ENCODE data around the gene FAM174C.

The FAM174C gene

DNA sequence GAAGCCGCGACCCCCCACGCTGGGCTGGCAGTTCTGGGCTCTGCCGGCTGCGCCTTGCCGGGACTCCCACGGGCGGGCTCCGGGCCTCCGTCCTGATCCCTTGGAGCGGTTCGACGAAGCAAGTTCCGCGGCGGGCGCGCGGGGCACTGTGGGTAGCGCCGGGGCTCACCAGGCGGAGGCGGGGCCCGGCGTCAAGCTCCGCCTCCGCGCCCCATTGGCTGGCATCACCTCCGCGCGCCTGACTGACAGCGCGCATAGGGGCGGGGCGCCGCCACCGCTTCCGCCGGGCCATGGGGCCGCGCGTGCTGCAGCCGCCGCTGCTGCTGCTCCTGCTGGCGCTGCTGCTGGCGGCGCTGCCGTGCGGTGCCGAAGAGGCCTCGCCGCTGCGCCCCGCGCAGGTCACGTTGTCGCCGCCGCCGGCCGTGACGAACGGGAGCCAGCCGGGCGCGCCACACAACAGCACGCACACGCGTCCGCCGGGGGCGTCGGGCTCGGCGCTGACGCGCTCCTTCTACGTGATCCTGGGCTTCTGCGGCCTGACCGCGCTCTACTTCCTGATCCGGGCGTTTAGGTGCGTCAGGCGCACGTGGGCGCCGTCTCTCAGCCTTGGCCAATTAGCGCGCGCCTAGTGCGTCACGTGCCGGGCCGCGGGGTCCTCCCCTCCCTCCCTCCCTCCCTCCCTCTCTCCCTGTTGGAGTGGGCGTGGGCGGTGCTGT lies at the start of gene FAM174C:
Gene FAM174C (plus strand): TSS at position 271 of the 716 bp plus-strand sequence. CDS start 20 bp downstream, at position 291.
- DNase-seq, result peak; percentile 97

DNA sequence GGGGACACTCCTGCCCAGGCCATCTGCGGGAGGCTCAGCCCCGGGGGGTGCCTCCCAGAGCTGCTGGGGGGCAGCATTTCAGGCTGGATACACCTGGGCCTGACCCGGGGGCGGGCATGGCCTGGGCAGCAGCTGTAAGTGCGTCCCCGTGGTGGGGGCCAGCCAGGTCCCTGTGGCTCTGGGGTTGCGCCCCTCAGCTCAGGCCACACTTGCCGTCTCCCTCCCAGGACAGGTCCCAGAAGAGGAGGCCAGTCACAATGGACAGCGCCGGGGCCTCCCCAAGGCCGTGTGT lies 49.2 kb upstream of the FAM174C start:
- DNase-seq, result no peak

DNA sequence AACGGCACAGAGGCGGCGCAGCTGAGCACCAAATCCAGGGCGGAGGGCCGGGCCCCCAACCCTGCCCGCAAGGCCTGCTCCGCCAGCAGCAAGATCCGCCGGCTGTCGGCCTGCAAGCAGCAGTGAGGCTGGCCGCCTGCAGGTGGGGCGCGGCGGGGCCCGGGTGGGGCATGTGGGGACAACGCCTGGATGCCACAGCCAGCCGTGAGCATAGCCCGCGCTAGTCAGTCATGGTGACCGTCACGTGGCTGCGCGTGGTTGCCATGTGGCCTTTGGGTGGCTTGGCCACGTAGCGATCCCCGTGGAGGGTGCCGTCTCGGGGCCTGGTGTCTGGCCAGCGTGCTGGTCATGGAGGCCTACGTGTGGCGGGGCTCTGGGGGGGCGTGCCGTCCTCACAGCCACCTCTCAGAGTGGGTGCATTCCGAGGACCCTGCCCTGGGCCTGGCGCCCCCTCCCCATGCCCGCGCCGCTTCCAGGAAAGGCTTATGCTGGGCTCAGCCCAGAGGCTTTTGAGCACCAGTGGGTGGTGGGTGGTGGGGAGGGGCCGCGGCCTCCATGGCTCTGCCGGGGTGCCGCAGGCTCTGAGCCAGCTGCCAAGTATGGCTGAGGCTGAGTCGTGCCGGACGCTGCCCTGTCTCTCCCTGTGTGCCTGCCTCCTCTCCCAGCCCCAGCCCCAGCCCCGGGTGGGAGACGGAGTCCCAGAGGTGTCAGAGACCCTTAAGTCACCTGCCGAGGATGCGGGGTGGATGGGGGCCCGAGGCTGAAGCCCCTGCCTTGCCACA lies 48.6 kb upstream of the FAM174C start:
- DNase-seq, result no peak

DNA sequence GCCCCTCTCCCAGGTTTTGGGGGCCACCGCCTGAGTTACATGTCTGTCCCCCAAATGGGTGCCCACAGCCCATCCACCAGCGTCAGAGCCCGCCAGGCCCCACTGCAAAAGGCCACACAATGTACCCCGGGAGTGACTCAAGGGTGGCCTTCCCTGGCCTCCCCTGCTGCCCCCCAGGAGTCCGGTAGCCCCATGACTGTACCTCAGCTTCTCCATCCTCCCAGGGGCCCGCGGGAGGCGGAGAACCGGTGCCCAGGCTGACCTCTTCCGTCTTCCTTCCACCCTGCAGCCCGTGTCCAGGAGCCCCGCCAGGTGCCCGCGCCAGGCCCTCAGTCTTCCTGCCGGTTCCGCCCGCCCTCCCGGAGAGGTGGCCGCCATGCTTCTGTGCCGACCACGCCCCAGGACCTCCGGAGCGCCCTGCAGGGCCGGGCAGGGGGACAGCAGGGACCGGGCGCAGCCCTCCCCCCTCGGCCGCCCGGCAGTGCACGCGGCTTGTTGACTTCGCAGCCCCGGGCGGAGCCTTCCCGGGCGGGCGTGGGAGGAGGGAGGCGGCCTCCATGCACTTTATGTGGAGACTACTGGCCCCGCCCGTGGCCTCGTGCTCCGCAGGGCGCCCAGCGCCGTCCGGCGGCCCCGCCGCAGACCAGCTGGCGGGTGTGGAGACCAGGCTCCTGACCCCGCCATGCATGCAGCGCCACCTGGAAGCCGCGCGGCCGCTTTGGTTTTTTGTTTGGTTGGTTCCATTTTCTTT lies 47.9 kb upstream of the FAM174C start:
- no peak for DNase-seq

DNA sequence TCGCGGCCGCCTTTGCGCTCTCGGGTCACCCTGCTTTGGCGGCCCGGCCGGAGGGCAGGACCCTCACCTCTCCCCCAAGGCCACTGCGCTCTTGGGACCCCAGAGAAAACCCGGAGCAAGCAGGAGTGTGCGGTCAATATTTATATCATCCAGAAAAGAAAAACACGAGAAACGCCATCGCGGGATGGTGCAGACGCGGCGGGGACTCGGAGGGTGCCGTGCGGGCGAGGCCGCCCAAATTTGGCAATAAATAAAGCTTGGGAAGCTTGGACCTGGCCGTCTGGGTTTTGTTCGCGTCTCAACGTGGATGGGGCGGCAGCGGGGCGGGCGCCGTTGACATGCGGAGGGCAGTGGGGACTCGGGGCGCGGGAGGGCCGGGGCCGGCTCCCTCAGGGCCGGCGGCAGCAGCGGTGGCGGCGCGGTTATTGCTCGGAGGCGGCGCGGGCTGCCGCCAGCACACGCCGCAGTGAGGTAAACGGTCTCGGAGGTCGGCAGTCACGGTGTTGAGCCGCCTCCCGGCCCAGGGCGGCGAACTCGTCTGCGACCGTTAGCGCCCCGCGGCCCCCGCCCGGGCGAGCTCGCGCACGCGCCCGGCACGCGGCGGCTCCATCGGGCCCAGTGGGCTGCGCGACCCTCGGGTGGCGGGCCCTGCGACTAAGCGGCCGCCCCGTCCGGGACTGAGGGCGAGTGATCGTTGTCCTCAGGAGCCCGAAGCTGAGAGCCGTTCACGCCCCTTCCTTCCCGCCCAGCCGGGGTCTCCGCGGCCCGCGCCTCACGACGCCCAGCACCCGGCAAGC lies 47.0 kb upstream of the FAM174C start:
- no peak for DNase-seq

DNA sequence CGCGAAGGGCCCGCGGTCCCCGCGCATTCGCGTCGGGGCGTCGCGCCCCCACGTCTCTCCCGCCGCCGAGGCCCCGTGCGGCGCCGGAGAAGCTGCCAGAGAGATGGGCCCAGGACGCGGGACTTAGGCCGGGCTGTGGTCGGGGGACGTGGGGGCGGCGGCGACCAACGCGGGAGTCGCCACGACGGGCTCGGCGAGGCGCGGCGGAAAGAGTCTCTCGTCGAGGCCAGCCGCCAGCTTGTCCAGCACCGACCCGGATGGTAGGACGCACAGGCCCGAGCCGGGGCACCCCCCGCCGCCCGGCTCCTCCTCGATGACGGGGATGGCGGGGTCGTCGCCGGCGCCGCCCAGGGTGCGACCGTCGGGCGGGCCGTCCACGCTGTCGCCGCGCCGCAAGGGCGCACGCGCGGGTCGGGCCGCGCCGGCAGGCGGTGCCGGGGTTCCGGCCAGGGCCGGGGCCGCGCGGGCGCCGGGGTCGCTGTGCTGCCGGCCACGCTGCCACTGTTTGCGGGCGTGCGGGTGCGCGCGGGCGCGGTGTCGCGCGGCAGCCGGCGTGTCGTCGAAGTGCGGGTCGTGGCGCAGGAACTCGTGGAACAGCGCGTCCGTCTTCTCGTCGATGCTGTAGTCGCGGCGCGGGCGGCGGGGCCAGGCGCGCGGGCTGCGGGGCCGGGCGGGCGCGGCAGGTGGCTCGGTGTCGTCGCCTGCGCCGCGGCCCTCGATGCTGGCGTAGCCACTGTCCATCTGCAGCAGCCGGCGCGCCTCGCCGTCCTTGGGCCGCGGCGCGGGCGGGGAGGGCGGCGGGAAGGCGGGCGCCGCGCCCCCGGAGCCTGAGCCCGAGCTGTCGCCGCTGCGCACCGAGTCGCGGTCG lies 46.0 kb upstream of the FAM174C start:
- DNase-seq, result no peak

DNA sequence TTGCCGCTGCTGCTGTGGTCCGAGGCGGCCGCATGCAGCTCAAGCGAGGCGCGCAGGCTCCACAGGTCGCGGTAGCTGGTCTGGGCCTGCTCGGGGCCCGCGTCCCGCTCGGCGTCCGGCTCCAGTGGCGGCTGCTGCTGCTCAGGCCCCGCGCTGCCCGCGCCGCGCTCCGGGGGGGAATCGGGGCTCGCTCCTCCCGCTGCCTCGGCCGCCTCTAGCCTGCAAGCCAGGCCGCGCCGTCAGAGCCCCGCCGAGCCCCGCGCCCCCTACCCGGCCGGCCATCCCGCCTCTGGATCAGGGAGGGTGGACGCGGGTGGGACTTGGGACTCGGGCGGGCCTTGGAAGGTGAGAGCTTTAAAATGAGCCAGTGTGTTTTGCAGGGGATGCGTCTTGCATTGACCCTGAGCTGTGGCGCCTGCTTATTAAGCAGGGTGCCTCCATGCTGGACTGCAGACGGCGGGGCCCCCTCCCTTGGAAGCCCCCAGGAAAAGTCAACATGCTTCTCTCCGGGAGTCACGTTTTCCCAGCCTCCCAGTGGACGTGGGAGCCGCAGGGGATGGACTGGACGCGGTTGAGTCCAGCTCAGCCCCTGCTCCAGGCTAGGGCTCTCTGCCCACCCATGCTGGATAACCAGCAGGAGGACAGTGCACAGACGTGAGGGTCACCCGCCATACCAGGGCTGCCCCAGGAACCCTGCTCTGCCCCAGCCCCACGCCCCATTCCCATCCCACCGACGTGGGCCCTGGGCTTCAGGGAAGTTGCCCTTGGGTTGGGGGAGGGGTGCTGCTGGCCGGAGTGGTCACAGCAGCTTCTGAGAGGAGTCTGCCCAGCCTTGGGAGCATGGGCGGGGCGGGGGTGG lies 45.2 kb upstream of the FAM174C start:
- no peak for DNase-seq

DNA sequence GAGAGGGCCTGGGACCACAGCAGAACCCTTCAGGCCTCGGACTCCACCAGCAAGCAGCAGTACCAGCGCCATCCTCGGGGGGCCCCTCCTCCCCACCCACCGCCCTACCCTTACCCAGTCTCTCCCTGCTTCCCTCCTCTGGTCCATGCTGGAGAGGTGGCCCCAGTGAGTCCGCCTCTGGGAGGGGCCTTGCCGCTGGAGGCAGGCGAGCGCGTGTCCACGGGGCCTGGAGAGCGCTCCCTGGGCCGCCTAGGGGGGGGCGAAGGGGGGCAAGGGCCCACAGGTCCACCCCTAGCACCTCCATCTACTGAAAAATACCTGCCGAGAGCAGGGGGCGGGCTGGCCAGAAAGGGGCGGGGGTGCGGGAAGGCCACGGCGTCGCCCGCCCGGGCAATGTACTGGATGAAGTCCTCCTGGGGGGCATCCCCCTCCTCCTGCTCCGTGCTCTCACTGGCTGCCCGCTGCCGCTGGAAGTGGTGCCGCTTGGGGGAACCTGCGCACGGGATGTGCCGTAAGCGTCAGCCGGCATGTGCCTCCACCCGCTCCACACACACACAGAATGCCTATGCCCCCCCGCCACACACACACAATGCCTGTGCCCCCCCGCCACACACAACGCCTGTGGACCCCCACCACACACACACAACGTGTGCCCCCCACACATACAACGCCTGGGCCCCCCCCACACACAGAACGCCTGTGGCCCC lies 44.4 kb upstream of the FAM174C start:
- DNase-seq, result no peak

DNA sequence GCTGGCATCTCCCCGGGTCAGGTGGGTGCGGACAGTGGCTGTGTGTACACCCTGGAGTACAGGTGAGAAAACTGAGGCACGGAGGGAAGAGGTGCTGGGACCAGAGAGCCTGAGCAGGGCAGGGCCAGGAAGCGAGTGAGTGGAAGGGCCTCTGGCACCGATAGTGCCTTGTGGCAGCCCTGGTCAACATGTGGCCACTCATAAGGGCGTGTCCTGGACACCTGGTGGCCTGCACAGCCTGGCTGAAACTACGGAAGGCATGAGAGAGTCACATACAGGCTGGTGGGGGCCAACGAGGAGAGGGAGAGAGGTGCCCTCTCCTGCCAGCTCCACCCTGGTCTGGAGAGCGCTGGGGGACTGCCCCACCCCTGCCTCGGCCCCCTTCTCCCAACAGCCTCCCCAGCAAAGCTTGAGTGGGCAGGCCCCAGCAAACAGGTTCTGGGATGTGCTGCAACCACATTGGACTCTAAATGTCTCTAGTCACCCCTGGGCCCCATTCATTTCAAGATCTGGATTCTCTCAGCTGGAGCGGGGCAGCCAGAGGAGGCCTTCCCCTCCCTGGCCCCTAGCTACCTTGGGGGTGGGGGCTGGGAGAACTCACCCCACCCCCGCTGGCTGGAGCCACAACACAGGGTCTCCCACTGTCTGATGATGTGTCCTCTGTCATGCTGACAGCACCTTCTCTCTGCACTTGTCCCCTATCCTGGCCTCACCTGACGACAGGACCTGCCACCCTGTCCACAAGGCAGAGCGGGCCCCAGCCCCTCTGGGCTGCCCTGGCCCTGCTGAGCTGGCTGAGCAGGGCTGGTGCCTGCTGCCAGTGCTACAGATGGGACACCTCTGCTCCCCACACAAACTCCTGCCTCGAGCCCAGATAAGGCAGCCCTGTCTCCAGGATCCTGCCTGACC lies 43.3 kb upstream of the FAM174C start:
- no peak for DNase-seq

DNA sequence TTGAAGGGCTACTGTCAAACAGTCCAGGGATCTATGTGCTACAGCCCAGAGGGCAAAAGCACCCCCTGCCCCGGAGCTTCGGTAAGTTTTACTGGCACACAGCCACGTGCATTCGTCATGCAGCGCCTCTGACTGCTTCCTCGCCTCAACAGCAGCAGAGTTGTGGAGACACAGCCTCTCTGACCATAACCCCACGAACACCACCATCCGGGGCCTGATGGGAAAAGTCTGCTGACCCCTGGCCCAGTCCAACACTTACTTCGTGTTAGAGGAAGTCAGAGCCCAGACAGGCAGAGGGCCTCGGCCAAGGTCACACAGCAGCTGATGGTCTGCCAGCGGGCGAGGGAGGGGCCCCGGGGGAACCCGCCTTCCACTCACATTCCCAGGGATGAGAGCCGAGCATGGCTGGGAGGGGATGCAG lies 42.7 kb upstream of the FAM174C start:
- DNase-seq, result peak; percentile 19

DNA sequence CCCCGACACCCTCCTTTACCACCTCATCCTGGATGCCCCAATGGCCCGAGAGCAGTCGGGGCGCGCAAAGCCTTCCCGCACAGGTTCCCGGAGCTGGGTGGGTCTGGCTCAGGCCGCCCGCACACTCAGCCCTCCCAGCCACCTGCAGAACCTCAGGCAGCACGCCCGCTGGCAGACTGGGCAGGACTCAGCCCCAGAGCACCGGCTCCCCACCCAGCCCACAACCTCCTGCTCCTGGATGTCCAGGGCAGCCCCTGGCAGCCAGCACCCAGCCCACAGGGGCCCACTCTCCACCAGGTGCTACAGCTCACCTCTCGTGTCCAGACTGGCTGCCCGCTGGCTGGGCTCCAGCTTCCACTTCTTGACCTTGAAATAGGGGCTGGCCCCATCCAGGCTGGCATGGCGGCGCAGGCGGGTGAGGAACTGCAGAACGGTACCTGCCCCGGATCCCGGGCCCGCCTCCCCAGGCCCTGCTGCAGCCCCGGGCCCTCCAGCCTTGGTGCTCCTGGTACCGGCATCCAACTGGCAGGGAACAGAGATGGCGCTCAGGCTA lies 42.1 kb upstream of the FAM174C start:
- no peak for DNase-seq

DNA sequence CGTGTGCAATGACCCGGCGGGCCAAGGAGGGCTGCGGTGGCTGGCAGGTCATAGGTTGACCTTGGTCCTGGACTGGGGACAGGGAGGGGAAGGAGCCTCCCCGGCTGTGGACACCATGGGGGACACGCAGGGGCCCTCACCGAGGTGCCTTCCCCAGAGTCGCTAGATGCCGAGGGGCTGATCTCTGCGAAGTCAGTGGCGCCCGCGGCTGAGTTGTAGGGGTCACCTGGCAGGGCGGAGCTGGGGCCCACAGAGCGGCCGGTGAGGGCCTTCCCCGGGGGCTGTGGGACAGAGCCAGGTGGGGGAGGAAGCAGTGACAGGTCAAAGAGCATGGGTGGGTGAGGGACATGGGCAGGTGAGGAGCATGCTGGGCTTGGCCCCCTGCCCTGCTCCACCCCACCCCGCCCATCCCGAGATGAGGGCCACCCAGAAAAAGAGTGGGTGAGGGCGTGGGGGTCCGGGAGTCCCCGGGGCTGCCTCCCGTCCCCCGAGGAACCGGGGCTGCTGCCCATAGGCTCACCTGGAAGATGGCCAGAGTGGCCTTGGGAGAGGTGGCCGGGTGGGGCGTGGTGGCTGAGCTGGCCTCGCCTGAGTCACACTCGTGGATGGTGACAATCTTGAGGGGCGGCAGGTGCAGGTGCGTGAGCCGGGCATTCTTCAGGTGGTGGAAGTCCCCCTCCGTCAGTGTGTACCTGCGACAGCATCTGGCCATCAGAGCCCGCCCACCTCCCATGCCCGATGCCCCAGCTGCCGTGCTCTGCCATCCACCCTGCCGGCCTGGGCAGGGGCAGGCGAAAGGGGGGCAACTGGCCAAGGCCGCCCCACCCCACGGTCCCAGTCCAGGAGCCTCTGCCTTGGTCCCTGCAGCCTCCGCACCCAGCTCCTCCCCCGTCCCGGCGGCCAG lies 41.0 kb upstream of the FAM174C start:
- DNase-seq, result no peak

DNA sequence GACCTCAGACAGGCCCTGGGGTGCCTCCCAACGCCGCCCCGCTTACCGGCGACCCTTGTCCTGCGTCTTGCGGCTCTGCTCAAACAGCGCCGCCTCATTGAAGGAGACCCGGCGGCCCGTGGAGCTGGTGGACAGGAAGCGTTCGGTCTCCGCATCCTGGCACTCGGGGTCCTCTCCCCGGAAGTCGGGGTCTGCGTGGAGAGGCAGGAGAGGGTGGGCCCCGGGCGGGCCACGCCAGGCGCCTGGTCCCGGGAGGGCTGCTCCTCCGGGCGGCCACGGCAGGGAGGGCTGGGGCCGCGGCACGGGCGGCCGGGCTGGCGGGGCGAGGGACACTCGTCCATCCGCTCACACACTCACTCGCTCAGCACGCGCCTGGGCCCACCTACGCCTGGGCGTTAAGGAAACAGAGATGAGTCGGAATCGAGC lies 40.4 kb upstream of the FAM174C start:
- no peak for DNase-seq

DNA sequence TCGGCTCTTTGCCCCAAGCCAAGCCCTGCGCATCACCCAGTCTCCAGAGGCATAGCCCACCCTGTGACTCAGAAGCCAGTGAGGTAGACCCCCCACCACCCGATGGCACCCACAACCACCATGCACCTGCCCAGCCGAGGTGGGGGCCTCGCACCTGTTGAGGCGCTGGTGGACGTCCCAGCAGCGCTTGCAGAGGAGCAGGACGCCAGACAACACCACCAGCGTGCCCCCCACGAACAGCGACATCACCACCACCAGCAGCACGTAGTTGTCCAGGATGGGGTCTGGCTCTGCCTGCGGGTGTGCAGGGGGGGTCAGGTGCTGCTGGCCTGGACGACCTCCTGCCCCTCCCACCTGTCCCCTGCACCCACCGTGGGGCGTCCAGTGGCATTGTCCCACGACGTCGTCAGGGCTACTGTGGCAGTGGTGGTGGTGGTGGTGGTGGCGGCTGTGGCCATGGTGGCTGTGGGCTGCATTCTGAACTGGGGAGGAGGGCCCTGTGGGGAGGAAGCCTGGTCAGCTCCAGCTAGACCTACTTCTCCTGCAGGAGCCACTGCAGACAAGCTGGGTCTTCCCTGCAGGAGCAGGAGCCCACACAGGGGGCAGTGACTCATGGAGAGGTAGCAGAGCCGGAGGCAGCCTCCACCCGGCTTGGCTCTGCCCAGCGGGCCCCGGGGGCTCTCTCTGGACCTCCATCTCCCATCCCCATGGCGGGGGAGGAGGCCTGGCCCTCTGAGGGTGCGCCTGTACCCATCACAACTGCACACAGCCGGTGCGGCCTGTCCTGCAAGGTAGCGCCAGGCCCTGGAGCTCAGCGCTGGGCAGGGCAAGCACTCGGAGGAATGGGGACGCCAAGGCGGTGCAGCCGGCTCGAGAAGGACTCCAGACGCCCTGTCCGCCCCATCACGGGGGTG lies 39.4 kb upstream of the FAM174C start:
- no peak for DNase-seq

DNA sequence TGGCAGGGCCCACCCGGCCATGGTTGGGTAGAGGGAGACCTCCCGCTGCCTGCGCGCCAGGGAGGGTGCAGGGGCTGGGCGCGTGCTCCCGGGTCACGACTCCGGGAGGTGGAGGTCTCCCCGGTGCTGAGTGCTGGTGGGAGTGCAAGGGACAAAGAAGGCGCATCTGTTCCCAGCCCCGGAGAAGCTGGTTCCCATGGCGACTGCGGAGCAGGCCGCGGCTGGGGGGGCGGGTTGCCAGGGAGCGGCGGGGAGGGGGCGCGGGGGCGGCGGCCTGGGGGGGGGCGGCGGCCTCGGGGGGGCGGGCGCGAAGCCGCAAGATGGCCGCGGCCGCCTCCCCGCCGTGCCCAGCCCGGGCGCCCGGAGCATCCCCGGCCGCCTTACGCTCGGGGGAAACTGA lies 38.8 kb upstream of the FAM174C start:
- DNase-seq, result no peak

DNA sequence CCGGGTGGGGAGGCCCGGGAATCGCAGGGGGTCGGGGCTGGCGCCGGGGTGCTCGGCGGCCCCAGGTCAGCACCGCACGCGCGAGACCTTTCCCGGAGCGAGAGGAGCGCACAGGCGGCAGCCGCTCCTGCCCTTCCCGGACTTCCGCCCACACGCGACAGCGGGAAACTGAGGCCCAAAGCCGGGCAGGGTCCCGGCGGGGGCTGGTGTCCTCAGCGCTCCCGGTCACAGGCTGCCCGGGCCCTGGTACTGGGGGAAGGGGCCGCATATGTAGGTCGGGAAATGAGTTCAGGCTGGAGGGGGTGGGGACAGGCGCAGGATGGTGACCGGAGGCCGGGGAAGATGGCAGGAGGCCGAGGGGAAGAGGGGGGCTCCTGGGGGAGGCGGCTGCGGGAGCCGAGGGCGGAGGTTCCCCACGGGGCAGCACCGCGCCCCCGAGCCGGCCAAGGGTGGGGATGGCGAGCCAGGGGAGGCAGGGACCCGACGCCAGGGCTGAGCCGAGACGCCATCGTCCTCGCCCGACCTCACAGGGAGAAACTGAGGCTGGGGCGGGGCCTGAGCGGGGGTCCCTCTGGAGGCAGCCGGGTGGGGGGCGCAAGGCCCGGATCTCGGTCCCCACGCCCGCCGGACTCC lies 38.2 kb upstream of the FAM174C start:
- no peak for DNase-seq
